Embryonic facial prominence (tissue), 1 donor: Measurements from ENCODE around the gene AGR3.

ENCODE experiments used
- DNase-seq: peaks from one replicate; pipeline ENCODE4 v3.0.0-alpha.2; 2016; ENCODE audit errors: extremely low spot score

AGR3 gene

DNA sequence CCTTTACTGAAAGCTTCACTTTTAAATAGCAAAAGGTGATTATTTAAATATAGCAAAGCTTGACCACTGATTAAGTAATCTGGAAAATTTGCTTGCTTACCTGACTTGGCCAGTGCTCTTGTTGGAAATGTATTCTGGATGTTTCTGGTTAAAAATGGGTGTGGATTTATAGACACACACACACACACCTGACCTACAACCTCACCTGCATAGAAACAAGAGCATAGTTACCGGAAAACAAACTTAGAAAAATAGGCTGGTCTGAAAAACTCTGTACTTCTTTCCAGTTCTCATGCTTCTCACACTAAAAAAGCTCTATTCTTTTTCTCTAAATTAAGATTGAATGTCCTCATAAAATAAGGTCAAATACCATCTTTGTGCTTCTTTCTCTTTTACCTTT, at the start of gene AGR3:
Gene AGR3 (minus strand): TSS at position 140 of the 400 bp plus-strand sequence. CDS start 3,365 bp downstream, outside the sequence.
- no peak for DNase-seq

DNA sequence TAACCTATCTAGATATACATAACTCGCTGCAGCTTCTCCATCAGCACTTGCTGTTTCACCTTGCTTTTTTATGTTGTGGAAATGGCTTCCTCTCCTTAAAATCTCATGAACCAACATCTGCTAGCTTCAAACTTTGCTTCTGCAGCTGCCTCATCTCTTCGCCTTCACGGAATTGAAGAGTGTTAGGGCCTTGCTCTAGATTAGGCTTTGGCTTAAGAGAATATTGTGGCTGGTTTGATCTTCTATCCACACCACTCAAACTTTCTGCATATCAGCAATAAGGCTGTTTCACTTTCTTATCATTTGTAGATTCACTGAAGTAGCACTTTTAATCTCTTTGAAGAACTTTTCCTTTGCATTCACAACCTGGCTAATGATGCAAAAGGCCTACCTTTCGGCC, 49.2 kb upstream of the AGR3 start:
- no peak for DNase-seq

DNA sequence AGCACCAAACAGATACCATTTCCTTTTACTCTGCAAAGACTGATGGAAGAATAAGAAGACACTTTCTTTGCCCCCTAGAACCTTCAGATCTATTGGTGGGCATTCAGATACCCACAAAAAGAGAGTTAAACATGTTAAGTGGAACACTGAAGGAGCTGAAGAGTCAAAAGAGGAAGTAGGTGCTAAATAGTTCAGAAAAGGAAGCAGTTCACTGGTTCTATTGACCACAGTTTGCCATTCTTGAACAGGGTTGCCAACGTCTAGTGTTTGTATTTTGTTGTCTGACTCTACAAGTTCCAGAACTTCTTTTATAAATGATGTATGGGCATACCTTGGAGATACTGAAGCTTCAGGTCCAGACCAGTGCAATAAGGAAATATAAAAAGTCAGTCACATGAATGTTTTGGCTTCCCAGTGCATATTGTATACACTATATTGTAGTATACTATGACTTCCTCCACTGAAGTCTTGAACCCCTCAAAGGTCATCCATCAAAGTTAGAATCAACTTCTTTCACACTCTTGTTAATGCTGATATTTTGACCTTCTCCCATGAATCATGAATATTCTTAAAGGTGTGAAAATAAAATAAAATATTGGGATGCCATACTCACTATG, 47.5 kb upstream of the AGR3 start:
- DNase-seq, result no peak

DNA sequence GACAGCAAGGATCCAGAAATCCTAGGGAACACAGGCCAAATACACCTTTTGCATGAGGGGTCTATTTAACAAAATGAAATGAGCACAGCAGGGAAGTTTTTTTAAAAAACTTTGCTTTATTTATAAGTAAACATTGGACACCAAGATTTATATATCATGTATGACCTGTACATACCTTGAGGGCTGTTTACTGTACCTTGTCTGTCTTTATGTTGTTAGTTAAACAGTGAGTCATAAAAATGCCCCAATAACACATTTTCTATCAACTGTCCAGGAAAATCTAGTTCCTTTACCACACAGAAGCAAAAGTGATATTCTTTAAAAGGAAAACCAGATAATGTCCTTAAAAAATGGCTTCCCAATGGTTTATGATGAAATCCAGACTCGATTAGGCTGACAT, 45.1 kb upstream of the AGR3 start:
- DNase-seq, result no peak

DNA sequence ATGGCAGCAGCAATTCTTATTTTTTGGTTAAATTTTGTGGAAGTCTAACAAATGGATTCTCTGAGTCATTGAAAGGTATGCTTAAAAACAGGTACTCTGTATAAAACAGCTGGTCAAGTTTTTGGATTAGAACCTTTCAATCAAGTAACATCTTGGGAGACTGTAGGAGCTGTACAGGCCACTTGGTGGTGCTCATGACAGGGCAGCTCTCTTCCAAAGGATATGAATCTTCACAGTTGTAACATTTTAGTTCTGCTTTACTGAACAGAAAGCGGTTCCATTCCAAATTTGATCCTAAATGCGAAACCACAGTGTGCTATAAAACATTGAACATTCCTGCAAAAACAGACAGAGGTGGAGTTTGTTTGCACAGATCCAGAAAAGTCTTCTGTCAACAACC, 44.5 kb upstream of the AGR3 start:
- DNase-seq, result no peak

DNA sequence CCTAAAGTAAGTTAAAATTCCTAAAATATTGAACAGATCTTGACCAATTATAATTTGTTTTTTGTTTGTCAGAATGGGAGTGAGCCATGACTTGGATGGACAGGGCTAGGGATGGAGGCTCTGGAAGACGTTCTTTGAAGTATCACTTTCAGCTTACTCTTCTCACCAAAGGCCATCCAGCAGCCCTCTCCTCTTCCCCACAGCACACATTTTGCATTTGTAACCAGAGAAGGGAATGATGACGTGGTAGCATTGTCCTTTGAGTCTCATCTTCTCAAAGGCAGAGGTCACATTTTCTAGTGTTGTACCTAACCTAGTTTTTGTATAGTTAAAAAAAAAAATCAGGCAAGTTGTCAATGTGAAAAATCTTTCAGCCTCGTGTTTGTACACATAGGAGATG, 43.8 kb upstream of the AGR3 start:
- DNase-seq, result no peak

DNA sequence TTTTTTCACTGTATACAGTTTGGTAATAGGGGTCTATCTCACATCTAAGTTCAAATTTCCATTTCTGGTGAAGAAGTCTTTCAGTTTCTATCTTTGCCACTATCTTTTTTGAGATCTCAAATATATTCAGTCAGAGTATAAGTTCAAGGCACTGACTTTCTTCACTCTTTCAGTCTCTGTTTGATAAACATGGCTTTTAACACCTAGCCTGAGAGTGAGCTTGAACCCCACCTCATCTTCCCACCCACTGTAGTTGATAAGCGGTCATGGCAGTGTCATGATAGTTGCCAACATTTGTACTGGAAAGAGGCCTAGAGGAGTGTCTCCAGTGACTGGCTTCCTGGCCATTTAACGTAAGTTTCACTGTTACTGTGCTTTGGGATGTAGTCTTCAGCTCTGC, 41.2 kb upstream of the AGR3 start:
- DNase-seq, result no peak

DNA sequence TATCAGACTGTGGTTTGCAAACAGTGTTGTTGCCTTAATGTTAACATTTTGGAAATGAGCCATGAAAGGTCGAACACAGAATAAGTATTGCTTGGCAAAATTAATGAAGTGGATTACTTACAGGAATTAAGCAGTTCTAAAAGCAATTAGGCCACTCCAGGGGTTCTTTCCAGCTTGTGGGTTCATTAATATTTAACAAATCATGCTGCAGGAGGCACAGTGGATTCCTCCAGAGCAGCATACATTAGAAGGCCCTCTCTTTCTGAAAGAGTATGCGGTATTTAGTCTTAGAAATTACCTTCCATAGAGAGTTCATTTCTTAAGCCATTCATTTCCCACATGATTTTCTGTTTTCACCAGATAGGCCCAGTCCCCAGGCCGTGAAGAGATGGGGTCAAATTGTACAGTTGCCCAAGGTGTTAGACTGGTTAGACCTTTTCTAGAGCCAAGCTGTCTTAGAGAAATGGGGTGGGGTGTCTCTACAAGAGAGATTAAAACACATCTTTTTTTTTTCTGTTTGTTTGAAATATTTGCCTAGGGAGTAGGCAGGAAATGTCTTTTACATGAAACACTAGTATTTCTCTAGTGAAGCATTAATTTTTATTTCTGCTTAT, 40.0 kb upstream of the AGR3 start:
- no peak for DNase-seq

DNA sequence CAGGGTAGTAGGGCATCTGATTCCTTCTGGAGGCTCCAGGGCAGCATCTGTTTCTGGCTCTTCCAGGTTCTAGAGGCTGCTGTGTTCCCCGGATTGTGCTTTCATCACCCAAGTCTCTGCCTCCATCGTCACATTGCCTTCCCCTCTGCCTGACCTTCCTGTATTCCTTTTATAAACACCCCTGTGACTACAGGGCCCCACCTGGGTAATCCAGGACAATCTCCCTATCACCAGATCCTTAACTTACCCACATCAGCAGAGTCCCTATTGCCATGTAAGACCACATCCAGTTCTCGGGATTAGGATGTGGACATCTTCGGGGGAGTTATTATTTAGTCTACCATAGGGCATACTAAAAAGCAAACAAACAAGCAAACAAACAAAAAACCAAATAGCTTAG, 39.4 kb upstream of the AGR3 start:
- no peak for DNase-seq

DNA sequence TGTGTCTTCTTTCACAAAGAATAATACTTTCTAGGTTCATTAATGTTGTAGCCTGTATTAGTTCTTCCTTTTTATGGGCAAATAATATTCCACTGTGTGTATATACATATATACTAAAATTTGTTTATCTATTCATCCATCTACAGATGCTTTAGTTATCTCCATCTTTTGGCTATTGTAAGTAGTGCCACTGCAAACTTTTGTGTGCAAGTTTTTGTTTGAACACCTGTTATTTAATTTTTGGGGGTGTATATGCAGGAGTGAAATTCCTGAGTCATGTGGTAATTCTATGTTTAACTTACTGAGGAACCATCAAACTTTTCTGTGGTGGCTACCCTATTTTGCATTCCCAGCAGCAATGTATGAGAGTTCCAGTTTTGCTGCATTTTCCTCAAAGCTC, 37.7 kb upstream of the AGR3 start:
- no peak for DNase-seq

DNA sequence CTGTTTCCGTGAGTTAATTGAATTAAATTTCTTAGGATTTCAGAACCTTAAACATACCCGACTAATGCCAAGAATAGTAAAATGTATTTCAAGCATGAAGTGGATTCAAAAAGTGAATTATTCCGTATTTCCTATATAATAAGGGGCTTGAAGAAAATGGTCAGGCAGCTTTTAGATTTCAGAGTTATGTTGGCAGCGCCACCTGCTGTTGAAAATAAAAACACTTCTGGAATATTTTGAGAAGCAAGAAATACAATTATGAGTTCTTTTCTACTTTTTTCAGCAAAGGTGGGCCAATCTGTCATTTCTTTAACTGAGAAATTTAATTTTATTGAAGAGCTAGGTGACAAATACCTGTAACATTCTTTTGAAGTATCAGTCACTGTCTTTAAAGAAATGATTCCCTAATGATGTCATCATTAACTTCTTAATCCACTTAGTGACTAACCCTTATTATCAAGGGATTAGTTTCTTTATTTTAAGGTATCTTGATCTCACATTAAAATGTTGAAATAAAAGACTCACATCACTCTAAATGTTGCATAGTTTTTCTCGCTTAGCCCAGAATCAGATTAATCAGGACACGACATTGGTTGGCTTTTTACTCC, 36.6 kb upstream of the AGR3 start:
- peak; percentile 31 for DNase-seq

DNA sequence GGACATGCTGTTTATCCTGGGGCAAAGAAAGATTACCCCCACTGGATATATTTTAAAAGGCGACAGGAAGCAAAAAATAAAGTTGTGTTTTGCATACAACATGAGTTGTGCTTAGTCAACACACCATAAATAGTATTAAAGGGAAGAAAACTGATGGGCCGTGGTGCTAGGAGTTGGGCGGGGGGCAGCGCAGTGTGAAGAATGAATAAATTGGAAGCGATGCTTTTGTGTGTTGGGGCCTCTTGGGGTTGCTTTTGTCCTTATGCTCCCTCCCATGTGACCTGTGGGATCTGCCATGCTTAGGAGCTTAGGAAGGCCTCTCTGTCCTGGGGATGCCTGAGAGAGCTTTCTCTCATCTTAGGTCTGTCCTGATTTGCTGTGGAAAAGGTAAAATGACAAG, 35.0 kb upstream of the AGR3 start:
- no peak for DNase-seq

DNA sequence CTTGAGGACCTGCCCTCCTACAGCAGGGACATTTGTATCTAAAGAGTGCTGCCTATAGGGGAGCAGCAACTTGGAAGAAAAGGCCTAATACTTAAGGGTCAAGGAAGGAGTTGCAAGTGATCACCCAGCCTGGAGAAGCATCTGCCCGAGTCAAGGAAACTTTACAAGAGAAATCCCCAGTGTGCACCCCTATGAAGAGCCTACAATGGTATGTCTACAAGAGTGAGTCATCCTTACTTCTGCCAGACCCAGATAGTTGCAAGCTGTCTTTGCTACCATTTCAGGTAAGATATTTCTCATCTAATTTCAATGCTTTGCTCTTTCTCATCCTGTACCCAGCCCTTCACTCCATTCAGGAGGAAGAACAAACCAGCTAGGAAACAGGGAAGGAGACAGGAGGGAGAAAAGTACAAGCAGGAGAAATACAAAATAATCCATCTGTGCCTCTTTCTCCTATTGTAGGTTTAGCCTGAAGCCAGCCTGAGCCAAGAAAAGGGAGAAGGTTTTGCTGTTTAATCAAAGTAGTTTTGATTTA, 34.4 kb upstream of the AGR3 start:
- no peak for DNase-seq

DNA sequence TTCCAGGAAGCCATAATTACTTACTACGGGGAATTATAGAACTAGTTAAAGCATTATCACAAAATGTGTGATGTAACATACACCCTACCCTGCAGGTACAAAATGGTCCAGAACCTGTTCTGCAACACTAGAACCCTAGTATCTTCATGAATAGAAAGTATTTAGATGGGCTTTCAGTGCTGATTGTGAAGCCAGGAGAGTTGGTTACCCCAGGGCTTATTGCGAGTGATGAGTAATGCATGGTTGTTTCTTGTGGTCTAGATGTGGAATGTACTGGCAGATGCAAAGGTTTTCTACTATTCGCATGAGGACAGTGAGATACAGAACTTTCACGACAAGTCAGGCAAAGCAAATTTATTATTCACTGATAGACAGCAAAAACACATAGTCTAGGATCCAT, 33.6 kb upstream of the AGR3 start:
- DNase-seq, result no peak

DNA sequence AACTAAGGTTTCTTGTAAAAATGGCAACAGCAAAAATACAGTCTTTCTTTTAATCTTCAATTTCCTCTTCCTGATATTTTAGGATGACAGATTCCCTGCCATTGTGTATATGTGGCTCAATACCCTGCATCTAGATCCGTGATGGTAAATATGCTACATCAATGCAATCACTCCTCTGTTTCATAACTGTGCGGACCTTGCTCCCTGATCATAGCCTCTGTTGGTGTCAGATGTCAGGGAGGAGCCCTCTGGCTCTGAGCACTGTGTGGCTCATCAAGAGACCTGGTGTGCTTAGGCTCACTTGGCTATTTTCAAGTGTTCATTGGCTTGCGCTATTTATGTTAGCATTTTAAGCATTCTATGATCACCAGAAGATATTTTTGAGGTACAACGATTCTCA, 33.0 kb upstream of the AGR3 start:
- no peak for DNase-seq

DNA sequence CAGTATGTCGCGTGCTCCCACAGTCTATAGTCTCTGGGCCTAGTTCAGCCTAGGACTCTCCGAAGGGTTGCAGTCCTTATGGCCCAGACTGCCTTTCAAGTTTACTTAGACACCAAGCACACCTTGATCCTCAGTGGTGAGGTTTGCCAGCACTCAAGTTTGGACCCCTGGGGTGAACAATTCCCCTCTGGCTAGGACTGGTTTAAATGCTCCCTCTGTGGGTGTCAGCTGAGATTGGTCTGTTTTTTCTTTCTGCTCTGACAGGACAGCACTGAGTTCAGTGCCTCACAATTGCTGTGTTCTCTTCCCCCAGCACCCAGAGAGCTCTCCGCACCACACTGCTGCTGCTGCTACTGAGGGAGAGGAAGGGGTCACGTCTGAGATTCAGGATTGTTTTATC, 31.9 kb upstream of the AGR3 start:
- no peak for DNase-seq

DNA sequence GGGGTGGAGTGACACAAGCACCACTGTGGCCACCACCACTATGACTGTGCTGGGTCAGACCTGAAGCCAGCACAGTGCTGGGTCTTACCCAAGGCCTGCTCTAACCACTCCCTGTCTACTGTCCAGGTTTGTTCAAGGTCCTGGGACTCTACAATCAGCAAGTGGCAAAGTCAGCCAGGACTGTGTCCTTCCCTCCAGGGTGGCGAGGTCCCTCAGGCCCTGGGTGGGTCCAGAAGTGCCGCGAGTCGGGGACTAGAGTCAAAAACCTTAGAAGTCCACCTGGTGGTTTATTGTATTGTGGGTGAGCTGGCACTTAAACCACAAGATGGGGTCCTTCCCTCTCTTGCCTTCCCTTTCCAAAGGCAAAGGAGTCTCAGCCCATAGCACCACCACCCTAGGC, 30.8 kb upstream of the AGR3 start:
- DNase-seq, result no peak

DNA sequence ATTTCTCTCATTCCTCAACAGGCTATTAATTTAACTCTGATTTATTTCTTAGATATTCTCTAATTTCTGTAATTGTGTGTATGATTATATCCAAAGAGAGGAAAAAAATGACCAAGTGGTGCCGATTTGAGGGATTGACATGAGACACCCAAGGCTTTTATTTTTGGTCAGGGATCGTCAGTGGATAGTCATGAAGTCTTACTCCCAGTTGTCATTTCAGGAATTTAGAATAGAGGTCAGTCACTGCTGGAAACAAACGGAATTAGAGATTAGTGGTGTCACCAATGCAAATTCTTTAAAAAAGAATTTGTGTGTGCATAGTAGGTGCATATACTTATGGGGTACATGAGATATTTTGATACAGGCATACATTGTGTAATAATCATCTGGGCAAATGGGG, 26.8 kb upstream of the AGR3 start:
- DNase-seq, result no peak

DNA sequence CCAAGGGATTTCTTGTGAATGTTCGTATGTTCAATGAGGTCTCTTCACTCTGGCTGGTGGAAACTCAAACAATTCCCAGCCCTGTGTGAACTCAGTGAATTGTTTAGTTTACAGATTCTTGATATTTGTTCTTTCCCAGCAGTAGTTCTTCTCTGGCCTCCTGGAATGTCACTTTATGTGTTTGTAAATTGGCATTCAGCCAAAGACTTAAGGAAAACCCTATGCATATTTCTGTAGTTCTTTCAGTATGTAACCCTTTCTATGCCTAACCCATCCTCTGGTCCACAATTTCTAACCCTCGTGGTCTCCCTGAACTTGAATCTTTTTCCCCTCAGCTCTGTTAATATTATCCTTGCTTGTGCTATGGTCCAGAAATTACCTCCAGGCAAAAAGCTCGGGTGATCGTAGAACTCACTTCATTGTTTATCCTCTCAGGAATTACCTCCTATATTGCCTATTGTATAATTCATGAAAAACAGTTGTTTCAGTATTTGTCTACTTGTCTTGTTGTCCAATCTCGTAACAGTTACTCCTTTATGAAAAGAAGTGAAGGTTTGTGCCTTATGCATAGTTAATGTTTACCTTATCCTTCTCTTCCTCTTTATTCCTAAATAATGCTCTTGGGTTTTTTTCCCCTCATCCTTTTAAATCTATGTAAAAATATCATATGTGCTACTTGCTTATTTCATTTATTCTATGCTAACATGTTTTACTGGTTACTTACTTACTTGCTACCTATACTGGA, 23.7 kb upstream of the AGR3 start:
- peak; percentile 42 for DNase-seq

DNA sequence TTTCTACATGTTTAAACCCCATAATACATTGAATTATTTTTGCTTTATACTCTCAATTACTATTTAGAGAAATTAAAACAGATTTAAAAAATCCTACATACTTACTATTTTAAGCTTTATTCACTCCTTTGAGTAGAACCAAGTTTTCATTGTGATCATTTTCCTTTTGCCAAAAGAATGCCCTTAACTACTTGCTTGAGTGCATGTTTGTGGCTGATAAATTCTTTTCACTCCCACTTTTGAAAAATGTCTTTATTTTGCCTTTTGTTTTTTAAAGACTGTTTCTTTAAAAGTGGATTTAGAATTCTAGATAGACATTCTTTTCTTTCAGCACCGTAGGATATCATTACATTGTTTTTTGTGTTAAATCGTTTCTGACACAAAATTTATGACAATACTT, 22.3 kb upstream of the AGR3 start:
- DNase-seq, result no peak

DNA sequence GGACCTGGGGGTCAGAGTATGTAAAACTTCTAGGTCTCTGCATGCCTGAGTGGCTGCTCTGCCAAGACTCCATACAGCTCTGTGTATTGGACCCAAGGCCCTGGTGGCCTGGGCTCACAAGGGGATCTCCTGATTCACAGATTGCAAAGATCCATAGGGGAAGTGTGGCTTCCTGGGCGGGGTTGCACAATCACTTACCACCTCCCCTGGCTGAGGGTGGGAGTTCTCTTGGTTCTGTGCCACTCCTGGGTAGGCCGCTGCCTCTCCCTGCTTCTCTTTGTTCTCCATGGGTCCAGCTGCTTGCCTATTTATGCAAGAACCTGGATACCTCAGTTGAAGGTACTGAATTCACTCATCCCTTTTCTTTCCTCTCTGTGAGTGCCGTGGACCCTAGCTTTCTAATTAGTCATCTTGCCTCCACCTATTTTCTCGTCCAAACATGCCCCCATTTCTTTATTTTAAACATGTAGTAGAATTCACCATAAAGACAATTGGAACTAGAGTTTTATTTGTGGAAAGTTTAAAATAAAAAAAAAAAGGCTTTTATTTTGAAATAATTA, 18.5 kb upstream of the AGR3 start:
- DNase-seq, result no peak

DNA sequence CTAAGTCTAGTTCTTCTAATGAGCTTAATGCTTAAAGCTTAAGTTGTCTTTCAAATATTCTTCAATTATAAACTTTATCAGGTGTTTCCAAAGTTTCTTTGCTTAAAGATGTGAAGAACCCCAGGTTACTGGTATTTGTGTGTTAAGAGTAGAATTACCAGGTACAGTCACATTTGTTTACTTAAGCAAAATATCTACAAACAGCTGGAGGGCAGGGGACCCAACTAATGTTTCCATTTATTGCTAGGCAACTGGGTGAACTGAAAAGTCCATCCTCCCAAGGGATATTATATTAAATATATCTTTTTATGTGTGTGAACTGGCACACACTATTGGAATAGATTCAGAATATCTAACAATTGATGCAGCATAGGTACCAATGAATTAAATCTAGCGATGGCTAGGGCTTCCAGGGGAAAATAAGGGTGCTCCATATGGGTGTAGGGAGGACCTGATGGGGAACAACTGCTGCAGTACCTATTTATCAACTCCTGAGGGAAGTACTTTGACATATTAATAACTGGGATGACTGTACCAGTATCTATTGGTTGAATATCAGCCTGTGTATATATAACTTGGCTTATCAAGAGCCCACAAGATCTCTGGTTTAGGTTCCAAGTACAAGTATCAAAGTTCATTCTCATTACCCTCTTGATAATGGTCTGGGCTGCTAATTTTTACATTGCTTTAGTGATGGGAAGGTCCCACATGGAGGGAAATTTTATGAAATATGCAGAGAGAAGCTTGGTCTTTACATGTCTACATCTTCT, 10.3 kb upstream of the AGR3 start:
- DNase-seq, result no peak
